Activated CD8-positive, alpha-beta memory T cell treated with anti-CD3 and anti-CD28 coated beads, Interleukin-2, amount 50 U/mL, for 4 hours (primary cell): ENCODE results near the gene MOV10.

Experiments used
- DNase-seq: peaks from one replicate; pipeline ENCODE4 v3.0.0-alpha.2; 2020

MOV10 gene

DNA sequence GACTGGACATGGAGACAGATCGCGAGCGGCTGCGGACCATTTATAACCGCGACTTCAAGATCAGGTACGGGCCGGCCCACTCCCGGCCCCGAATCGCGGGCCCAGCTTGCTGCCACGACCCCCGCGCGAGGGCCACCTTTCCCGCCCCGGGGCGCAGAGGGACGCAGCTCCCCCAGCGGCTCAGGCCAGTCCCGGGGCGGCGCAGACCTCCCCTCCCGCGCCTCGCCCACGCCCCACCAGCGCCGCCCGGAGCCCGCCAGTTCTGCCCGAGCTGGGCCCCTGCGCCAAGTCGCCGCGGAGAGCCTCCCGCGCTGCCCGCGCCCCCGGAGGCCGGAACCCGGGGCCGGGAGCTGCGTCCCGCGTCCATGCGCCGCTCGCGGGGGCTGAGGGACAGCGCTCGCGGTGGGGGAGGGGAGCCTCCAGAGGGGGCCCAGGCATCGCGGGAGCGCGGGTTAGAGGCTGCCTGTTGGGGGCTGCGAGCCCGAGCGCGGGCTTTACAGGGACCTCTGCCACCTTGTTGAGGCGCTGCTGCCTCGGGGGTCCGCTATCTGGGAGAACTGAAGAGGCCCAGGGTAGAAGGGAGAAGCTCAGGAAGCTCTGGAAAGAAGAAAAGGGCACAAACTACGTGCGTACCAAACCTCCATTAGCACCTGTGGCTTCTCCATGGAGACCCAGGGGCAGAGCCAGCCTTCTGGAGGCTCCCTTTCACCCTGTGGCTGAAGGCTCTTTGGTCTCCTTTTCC, 698 bp downstream of the MOV10 start:
- peak; percentile 52 for DNase-seq

DNA sequence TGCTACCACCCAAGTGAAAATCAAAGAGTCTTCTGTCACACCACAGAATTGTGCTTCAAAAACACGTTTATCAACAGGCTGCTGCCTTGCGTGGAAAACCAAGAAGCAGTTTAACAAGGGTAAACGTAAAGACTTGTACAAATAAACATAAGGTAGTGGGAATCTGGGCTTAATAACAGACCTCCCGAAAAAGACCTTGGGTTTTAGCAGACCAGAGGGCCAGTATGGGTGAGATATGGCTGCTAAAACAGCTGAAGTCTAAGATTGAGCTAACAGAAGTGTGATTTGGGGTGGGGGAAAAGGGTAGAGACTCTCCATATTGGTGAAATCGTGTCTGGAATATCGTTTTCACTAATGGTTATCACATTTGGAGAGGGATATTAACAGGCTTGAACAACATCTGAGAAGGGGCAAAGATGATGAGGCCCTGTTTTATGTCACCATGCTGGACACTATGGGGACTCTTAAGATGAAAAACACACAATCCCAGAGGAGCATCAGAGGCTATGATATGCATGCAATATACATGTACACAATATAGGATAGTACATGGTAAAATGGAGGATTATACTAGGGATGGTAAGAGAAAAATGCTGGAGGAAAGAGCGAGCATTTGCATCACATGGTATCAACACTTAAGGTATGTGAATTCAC, 1.4 kb downstream of the MOV10 start:
- DNase-seq: no peak

DNA sequence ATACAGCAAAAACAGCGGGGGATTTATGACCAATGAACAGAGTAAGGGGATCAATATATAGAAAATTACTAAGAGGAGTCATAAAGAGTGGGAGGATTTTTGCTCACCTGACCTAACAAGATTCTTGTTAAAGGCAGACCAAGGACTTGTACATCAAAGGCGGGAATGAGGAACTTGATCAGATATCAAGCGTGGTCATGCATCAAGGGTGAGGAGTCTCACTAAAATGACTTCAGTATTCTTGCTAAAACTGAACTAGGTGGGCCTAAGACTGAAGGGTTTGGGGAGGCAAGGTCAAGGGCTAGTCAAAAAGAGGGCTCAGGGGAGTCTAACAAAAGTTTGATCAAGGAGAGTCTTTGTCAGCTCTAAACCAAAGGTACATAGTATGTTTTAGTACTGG, 2.1 kb downstream of the MOV10 start:
- DNase-seq: no peak

DNA sequence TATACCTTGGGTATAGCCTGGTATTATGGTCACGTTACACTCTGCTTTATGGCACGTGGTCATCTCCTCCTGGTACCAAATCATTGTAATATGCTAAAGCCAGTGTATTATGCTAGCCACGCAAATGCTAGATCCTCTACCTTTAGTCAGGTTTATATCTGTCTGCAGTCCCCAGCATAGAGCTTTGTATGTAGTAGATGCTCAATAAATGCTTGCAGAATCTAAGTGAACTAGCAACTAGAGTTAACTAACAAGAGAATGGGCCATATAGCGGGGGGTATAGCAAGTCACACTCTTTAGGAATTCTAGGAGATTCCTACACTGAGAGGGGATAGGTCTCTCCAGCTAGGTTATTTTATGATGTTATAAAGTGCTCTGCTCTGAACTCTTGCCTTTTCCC, 3.0 kb downstream of the MOV10 start:
- no peak for DNase-seq

DNA sequence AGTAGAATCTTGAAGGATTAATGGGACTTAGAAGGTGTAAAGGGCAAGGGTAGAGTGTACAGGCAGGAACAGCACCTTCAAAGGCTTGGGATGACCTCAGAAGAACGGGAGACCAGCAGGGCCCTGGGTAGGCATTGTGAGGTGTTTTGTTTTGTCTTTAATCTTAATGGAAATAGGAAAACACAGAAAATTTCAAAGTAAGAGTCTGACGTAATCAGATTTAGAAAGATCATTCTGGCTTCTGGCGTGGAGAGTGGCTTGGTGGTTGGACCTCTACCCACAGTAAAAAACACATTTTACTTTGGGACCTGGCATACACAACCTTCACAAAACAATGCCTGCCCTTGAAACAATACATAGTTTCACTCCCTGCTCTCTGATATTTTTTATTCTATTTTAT, 4.1 kb downstream of the MOV10 start:
- no peak for DNase-seq

DNA sequence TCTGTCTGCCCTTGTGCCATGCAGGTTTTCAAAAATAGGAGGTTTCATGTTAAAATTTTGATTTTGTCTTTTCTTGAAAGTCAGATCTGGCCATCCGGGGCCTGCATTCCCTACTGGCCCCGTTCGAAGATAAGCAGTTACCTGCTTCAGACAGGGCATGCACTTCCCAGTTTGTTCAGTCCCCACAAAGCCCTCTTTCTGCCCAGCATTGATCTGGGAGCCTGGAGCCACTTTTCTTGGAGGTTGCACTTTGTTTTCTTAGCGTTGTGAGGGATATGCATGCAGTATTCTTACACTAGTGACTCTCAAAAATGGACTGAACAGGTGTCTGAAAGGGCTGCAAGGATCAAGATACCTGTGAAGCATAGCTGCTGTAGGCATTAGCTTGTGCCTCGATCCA, 11.5 kb downstream of the MOV10 start:
- no peak for DNase-seq

DNA sequence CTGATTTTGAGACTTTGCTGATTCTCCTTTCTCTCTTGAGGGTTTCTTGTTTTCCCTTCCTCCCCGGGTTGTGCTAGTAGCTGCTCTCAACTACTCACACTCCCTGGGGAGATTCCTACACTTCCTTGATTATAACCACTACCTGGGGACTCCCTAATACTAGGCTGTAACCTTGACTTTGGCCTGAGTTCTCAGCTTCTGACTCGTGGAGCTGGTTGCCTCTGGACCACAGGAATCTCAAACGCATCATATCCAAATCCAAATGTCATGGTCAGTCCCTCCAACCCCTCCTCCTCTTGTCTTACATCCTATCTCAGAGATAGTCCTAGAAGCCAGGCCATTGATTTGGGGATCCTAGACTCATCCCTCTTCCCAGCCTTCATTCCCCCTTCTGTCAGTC, 12.0 kb downstream of the MOV10 start:
- DNase-seq: no peak

DNA sequence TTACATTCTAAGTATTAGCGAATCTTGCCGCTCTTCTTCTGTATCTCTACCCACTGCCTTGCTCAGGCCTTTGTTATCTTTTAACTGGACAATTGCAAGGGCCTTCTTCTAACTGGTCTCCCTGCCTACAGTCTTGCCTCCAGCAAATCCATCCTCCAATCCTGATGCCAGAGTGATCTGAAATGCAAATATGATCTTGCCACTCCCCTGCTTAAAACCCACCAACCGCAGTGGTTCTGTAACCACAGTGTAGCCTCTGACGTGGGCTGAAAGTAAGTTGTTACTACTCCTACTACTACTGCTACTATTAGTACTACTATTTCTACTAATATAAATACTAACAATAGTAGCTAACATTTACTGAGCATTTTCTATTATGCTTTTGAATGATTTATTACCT, 12.4 kb downstream of the MOV10 start:
- no peak for DNase-seq

DNA sequence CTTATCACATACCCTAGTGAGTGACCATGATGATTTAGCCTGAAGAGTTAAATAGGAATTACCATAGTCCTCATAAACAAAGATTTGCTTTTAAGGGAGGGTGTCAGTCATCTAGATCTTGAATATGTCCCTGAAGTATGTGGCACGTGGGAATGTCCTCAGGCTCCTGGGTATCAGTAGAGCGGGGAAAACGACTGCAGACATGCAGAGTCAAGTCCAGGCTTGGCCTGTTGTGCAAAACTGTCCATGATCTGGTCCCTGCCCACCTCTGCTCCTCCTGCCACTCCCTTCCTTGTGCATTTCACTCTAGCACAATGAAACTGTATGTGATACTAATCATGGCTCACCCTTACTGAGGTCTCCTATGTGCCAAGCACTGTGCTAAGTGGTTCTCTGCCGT, 12.9 kb downstream of the MOV10 start:
- no peak for DNase-seq

DNA sequence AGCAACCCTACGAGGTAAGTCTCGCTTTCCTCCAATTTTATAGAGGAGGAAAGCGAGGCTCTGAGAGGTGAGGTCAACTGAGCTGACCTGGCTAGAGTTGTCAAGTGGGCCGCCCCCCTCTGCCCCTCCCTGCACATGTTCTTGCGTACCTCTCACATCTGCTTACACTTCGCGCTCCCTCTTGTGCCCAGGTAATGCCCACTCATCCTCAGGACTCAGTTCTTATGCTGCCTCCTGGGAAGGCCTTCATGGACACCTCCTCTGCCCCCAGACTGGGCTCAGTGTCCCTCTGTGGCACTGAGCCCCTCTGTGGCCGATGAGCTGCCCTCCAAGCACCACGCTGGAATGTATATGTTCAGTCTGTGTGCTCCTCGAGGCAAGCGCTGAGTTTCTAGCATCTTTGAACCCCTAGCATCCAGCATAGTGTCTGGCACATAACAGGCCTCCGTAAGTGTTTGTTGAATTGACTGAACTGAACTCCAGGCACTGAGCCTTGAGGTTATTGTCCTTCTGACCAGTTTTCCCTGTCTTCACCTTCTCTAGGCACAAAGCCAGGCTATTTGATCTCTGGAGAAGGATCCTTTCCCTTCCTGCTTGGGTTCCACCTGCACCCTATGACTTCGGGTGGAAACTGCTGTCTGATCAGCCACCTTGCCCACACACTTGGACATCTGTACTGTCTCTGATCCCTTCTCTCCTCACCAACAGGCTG, 13.5 kb downstream of the MOV10 start:
- no peak for DNase-seq

DNA sequence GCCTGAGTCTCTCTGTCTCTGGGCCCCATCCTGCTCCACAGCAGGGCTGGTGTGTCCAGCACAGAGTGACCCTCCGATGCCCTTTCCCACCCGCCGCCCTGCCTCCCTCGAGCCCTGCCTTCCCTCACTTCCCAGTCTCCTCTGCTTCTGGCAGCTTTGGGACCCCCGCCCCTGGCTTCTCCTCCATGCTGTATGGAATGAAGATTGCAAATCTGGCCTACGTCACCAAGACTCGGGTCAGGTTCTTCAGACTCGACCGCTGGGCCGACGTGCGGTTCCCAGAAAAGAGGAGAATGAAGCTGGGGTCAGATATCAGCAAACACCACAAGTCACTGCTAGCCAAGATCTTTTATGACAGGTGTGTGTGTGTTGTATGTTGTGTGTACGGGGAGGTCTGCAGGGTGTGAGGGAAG, 14.3 kb downstream of the MOV10 start:
- no peak for DNase-seq

DNA sequence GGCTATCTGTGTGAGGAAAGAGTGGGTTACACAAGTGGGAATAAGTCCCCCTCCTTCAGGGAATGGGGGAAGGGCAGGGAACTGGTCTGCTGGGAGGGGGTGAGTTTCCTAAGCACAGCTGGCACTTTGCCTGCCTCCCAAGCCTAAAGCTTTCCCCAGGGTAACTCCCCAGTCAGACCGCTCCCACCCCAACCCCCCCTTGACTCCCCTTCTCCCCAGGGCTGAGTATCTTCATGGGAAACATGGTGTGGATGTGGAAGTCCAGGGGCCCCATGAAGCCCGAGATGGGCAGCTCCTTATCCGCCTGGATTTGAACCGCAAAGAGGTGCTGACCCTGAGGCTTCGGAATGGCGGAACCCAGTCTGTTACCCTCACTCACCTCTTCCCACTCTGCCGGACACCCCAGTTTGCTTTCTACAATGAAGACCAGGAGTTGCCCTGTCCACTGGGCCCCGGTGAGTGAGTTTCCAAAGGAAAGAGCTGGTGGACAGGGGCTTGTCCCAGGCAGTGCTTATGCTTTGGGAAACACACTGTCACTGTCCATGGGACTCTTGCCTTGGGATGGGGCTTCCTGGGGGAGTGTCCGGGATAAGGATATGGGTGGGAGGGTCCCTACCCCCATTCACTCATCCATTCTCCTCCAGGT, 14.9 kb downstream of the MOV10 start:
- DNase-seq: no peak

DNA sequence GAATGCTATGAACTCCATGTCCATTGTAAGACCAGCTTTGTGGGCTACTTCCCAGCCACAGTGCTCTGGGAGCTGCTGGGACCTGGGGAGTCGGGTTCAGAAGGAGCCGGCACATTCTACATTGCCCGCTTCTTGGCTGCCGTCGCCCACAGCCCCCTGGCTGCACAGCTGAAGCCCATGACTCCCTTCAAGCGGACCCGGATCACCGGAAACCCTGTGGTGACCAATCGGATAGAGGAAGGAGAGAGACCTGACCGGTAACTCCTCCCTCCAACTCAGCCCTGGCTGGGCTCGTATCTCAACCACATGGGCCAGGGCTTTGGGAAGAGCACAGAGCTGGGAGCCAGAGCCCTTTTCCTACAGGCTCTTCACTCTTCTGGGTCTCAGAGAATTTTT, 15.4 kb downstream of the MOV10 start:
- DNase-seq: no peak

DNA sequence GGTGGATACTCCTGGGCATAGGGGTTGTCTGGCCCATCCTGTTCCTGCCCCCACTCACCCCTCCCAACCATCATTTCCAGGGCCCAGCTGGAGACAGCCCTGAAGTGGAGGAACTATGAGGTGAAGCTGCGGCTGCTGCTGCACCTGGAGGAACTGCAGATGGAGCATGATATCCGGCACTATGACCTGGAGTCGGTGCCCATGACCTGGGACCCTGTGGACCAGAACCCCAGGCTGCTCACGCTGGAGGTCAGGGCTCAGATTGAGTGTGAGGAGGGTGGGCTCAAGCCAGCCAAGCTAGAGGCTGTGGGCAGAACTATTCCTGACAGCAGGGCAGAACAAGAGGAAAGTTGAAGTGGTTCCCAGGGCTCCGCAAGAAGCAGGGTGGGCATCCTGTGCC, 18.2 kb downstream of the MOV10 start:
- no peak for DNase-seq

DNA sequence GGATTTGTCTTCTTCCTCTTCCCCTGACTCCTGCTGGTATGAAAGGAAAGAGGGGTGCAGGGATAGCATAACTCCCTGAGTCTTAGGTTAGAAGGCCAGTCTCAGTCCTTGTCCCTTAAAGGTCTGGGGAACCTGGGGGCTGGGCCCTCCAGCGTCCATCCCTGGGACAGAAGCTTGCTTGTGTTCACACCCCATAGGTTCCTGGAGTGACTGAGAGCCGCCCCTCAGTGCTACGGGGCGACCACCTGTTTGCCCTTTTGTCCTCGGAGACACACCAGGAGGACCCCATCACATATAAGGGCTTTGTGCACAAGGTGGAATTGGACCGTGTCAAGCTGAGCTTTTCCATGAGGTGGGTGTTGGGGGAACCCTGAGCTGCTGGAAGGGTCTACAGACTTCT, 19.4 kb downstream of the MOV10 start:
- DNase-seq: no peak

DNA sequence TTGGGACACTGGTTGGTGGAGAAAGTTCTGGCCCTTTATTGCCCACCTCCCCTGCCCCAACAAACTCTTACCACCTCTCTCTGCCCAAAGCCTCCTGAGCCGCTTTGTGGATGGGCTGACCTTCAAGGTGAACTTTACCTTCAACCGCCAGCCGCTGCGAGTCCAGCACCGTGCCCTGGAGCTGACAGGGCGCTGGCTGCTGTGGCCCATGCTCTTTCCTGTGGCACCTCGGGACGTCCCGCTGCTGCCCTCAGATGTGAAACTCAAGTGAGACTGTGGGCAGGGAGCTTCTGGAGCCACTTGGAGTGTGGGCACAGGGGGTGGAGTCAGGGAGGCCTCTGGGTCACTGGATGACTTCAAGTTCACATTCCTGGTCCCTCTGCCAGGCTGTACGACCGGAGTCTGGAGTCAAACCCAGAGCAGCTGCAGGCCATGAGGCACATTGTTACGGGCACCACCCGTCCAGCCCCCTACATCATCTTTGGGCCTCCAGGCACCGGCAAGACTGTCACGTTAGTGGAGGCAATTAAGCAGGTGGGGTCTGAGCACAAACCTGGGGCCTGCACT, 20.0 kb downstream of the MOV10 start:
- no peak for DNase-seq

DNA sequence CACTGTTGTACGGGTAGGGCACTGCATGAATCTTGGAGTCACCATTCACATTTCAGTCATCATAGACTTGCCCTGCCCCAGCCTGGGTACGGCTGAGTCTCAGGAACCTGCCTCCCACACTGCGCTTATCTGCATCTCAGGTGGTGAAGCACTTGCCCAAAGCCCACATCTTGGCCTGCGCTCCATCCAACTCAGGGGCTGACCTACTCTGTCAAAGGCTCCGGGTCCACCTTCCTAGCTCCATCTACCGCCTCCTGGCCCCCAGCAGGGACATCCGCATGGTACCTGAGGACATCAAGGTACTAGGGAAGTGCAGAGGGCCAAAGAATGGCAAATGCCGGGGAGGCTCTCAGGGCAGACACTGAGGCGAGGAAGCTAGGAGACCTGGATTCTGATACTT, 20.8 kb downstream of the MOV10 start:
- DNase-seq: no peak

DNA sequence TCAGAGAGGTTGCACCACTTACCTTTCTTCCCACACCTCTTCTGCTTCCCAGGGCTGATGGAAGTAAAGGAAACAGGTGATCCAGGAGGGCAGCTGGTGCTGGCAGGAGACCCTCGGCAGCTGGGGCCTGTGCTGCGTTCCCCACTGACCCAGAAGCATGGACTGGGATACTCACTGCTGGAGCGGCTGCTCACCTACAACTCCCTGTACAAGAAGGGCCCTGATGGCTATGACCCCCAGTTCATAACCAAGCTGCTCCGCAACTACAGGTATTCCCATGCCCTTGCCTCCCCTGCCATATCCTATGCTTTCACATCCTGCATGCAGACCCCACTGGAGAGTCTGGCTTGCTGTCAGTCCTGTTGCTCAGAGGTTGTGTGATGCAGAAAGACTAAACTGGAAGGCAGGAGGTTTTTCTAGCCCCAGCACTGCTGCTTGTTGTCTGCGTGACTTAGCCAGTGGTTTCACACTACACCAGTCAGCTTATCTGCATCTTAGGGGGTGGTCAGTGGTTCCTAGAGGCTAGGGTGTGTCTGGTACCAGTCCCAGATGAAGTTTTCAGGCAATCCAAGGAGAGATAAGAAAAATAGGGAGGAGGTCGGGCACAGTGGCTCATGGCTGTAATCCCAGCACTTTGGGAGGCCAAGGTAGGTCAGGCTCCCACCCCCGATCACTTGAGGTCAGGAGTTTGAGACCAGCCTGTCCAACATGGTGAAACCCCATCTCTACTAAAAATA, 22.3 kb downstream of the MOV10 start:
- DNase-seq: no peak

DNA sequence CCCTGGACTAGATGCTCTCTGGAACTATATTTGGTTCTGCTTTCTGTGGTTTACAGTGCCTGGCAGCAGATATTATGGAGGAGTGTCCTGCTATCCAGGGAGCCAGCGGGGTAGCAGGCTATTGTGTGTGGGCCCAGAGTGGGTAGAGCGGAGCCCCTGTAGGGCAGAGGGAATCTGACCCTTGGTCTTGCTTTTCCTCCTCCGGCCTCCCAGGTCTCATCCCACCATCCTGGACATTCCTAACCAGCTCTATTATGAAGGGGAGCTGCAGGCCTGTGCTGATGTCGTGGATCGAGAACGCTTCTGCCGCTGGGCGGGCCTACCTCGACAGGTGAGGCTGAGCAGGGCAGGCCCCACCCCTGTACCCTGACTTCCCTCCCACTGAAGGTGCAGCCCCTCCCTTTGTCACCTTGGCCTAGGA, 23.3 kb downstream of the MOV10 start:
- DNase-seq: no peak

DNA sequence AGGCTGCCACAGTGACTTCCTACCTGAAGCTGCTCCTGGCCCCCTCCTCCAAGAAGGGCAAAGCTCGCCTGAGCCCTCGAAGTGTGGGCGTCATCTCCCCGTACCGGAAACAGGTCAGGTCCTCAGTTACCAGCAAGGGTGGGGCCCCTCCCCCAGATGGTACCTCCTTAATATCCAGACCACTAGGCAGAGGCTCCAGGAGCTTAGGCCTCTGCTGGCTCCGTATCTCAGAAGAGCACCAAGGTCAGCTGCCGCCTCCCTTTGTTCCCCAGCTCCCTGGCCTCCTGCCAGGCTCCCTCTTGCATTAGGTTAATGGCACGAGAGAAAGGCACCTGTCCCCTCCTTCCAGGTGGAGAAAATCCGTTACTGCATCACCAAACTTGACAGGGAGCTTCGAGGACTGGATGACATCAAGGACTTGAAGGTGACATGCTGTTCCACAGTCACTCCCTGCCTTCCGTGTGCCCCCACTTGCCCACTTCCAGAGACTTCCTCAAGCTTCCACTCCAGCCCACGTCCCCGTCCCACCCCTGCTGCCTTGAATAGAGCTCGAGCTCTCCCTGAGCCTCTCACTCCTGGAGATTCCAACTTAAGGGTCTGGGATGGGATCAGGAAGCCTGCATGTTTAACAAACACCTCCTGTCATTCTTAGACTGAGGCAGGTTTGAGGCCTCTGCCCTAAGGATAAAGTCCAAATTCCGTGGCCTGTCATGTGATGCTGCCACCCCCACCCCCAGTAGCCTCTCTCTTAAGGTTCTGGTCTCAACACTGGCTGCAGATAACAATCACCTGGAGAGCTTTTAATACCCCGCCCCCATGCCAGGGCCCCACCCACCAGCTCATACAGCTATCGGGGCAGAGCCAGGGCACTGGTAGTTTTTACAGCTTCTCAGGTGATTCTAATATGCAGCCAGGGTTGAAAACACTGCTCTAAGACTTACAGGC, 24.2 kb downstream of the MOV10 start:
- no peak for DNase-seq

DNA sequence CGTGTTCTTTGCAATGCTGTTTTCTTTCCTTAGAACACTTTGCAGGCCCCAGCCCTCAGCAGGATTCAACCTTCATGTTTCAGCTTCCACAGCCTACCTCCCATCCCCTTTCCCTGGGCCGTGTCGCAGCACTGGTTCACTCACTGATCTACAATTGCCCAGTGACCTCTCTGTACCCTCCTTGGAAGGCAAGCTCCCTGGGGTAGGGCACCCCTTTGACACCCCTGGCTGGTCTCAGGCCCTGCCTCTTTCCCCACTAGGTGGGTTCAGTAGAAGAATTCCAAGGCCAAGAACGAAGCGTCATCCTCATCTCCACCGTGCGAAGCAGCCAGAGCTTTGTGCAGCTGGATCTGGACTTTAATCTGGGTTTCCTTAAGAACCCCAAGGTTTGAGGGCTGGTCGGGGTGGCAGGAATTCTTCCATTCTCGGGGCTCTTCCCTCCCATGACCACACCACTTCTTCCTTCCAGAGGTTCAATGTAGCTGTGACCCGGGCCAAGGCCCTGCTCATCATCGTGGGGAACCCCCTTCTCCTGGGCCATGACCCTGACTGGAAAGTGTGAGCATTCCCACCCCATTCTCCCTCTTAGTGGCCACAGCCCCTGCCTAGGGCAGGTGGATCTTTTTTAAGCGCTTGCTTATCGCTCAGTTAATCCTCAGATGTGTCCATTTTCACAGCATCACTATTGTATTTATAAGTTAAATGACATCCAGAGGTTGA, 25.1 kb downstream of the MOV10 start:
- no peak for DNase-seq
